NCI-H2171 (cell line): ENCODE measurements around the gene LIN28B.
"Not testable (repeated sequence)": the region's sequence is repeated elsewhere in the genome, so short reads cannot be mapped to it uniquely, and the experiment has no call there.

Experiments
- DNase-seq: peaks from one replicate; lab custom pipeline; 2025; lab: John Stamatoyannopoulos, UW

Gene LIN28B, protein sequence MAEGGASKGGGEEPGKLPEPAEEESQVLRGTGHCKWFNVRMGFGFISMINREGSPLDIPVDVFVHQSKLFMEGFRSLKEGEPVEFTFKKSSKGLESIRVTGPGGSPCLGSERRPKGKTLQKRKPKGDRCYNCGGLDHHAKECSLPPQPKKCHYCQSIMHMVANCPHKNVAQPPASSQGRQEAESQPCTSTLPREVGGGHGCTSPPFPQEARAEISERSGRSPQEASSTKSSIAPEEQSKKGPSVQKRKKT

DNA sequence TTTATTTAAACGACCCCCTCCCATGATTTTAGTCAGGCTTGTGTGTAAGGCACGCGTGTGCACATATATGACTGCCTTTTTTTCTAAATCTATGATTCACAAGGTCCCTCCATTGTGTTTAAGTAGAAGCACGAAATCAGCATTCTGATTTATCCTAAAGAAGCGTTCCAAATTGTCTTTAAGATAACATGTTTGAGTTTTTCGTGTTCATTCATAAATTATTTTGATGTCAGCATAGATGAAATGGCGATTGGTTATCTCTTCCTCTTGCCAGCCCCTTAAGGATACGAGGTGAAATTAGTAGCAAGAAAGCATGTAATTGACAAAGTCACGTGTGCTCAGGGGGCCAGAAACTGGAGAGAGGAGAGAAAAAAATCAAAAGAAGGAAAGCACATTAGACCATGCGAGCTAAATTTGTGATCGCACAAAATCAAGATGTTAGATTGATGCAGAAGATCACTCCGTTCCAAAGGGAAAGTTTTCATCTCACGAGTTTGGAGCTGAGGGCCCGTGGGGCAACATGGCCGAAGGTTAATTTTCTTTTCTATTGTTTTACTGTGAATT, at the start of gene LIN28B:
LIN28B (plus strand) TSS at position 377 of the 564 bp plus-strand sequence; CDS start at position 521, 144 bp downstream.
- DNase-seq = no peak

DNA sequence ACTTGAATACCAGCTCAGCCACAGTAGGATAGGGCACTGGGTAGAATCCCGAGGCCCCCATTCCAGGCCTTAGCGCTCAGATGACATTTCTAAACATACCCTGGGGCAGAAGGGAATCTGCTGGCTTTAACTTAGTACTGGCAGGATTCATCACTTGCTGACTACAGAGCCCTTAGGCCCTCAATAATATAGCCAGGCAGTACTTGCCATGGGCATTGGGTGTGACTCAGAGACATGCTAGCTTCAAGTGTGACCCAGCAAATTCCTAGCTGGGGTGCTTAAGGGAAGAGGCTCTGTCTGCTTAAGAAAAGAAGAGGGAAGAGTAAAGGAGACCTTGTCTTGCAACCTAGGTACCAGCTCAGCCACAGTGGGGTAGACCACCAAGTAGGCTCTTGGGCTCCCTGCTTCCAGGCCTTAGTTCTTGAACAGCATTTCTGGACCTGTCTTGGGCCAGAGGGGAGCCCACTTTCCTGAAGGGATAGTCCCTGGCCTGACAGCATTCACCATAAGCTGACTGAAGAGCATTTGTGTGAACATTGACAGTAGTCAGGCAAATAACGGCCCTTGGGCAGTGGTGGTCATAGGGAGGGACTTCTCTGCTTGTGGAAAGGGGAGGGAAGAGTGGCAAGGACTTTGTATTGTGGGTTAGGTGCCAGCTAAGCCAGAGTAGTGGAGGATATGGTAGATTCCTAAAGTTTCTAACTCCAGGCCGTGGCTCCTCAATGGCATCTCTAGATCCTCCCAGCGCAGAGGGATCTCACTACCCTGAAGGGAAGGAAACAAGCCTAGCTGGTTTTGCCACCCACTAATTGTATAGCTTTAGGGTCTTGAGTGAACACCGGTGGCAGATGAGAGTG, 48.6 kb upstream of the LIN28B start:
- no peak for DNase-seq

DNA sequence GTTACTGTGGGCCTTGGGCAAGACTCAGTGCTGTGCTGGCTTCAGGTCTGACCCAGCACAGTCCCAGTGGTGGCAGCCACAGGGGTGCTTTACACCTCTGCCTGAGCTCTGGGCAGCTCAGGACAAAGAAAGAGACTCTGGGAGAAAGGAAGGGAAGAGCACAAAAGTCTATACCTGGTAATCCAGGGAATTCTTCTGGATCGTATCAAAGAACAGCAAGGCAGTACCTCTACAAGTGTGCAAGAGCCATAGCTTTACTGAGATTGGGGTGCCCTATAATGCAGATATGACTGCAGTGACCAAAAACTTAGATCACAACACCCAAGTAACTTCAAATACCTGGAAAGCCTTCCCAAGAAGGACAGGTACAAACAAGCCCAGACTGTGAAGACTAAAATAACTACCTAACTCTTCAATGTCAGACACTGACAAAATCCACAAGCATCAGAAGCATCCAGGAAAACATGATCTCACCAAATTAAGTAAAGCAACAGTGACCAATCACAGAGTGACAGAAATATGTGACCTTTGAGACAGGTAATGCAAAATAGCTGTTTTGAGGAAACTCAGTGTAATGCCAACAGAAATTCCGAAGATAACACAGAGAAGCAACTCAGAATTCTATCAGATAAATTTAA, 47.9 kb upstream of the LIN28B start:
- no peak for DNase-seq

DNA sequence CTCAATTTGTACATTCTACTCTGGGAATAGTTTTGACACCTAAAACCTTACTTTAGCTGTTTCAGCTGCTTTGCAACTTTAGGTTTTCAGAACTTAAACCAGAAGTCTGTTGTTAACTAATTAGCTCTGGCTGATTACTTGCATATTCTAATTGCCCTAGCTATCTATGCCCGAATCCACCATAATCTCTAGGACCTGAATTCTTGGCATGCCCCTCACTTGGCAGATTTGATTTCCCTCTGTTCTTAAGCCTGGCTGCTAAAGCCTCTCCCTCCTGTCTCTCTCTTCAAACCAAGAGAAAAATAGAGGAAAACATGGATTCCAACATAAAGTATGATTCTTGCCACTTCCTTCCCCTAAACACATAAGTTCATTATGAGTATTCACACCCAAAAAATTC, 35.0 kb upstream of the LIN28B start:
- DNase-seq = no peak

DNA sequence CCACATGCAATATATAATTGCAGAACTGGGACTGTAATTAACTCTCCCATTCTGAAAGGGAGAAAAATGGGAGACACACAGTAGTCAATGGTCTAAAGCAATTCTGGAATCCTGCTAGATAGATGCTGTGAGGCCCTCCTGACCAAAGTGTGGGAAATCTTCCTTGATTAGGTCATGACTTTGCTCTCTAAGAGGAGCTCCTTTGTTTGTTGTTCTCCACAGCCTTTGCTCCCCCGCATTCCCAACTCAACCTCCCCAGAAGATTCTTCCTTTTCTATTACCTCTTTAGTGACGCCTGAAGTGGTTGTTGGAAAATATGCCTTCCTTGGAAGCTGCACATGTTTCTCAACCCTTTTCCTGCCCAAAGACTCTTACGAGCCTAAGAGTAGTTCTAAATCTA, 28.8 kb upstream of the LIN28B start:
- no peak for DNase-seq

DNA sequence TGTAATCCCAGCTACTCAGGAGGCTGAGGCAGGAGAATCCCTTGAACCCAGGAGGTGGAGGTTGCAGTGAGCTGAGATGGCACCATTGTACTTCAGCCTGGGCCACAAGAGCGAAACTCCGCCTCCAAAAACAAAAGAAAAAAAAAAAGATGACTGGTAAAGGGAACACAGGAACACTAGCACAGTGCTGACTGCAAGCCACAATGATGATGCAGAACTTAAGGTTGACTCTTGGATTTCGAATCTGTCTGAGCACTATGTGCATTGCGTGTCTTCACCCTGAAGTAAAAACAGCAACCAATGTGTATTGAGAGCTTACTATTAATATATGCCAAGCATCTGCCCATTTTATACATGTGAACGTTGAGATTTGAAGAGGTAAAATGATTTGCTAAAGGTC, 27.6 kb upstream of the LIN28B start:
- DNase-seq = no peak

DNA sequence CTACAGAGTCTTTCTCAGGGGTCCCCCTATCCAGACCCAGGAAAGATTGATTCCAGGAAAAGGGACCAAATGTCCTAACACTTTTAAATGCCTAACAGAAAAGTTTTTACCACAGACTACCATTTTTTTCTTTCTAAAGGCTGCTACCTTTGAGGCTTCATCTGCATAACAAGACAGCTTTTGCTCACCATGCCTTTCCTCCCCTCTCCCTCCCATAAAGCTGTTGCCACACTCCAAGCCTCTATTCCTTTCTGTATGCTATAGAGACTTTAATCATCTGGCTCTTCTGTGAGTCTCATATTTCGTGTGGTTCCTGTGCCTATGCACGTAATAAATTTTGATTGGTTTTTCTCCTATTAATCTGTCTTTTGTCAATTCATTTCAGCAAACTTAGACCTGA, 26.0 kb upstream of the LIN28B start:
- no peak for DNase-seq

DNA sequence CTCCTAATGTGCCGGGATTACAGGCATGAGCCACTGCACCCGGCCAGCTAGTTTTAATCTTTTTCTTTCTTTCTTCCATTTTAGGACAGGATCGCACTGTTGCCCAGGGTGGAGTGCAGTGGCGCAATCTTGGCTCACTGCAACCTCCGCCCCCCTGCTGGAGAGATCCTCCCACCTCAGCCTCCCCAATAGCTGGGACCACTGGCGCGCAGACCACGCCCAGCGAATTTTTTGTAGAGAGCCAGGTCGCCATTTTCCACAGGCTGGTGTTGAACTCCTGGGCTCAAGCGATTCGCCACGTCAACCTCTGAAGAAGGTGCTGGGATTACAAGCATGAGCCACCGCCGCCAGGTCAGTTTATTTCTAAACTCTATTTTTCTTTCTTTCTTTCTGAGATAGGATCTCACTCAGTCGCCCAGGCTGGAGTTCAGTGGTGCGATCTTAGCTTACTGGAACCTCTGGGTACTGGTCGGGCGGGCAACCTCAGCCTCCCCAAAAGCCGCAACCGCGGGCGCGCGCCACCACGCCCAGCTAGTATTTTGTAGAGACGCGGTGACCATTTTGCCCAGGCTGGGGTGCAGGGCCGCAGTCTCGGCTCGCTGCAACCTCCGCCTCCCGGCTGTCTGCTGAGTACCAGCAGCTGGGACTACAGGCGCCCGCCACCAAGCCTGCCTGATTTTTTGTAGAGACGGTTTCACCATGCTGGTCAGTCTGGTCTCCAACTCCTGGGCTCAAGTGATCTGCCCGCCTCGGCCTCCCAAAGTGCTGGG, 20.0 kb upstream of the LIN28B start:
- DNase-seq = no peak

DNA sequence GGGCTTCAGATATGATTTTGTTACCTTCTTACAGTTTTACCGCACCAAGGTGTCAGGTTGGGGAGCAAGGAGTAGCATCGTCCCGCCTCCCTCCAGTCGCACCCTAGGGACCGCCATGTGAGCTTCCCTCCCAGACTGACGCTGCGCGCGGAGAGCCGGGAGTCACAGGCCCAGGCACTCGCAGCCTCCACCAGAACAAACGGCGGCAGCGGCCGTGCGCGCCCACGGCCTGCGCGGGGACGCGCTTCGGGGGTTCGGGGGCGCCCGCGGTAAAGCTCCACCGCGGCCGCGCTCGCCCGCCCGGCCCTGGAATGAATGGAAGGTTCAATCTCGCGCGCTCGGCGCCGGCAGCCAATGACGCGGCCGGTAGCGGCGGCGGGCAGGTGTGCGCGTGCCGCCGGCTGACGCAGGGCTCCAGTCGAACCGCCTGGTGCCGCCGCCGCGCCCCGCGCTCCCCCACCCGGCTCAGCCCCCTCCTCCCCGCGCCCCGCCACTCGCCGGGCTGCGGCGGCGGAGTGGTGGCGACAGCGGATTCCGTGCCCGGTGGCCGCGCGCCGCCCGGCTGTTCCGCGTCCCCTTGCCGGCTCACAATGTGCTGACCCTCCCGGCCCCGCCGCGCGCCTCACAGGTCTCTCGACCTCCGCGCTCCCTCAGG, 16.5 kb upstream of the LIN28B start:
- DNase-seq = no peak

DNA sequence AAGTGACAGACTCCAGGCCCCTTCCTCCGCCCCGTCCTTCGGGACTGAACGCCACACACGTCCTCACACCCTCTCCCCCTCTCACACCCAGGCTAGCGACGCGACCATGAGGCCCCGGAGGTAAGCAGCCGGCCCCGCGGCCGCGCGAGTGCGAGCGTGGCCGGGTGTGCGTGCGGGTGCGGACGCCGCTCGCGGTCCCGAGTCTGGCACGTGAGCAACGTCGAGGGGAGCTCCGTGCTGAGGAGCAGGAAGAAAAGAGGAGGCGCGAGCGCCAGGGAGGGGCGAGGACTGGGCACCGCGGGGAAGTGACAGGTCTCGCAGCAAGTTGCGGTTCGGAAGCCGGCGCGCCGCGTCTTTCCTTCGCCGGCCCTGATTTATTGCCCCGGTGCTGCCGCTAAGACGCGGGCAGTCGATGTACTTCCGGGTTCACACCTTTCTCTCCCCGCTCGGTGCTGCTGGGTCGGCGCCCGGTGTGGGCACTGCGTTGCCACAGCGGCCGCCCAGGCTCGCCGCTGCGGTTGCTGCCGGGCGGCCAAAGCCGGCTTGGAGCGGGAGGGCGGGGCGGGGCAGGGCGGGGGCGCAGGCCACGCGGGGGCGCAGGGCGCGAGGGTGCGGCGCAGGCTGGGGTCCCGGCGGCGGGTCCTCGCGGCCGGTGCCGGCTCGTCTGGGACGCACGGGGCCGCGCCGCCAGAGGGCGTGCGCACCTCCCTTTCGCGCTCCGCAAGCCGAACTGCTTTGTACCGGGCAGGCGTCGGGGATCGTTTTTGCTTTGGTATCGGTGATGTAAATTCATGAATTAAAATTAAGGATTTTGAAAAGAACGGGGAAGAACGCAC, 15.8 kb upstream of the LIN28B start:
- peak; percentile 35 for DNase-seq

DNA sequence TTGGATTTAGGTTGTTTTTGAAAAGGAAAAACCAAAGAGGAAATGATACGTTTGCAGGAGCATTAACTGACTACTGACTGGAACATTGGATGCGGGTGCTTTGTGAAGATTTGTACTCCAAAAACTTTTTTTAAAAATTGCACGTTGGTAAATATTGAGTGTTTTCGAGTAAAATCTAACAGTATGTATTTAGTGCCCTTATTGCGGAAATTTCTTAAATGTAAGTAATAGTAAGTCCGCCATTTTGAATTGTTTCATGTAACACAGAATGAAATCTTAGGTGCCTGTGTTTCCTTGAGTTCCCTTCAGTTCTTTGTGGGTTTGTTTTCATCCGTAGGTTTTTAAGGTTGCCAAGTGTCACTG, 15.2 kb upstream of the LIN28B start:
- no peak for DNase-seq

DNA sequence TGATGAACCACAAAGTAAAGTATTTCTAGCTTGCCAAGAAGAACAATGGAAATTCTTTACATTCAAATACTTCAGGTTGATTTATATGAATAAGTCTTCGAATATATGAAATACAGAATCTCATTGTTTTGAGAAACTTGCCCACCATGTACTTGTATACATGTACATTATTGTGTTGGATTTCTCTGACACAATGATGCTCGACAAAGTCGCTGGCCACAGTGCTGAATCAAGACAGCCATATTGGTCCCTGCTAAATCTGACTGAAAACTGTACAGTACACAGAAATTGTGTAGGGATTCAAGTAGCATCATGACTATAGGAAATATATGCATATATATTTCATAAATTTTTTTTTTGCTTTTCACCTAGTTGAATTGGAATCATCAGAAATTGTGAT, 13.1 kb upstream of the LIN28B start:
- no peak for DNase-seq

DNA sequence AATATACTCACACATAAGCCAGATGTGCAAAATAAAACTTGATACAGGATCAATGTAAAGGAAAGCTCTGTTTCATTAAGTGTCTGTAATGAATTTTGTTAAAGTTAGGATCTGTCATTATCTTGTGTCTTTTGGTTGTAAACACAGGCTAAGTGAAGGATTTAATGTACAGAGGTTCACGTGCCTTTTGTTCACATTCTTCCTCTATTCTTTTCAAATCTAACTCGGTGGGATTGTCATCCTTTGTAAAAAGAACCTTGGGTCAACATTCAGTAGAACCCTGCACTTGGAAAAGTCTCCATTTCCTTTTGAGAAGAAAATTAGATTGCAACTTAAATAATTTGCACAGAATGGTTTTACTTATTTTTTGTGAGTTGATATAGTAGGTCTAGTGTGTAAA, 7.7 kb upstream of the LIN28B start:
- no peak for DNase-seq

DNA sequence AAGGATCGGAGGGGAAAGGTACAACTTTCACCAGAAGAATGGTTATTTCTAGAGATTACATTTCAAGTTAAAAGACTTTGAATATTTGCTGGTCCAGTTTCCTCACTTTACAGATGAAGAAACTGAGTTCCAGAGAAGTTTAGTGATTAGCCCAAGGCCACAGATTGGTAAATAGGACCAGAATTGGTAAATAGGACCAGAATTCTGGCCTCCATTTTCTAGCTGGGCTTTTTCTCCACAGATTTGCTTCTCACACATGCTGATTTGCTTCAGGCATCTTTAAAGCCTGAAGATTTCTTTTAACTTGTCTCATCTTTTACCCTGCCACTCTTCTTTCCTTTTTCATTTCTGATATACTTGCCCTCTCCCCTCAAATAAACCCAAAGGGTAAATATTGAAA, 5.2 kb upstream of the LIN28B start:
- no peak for DNase-seq

DNA sequence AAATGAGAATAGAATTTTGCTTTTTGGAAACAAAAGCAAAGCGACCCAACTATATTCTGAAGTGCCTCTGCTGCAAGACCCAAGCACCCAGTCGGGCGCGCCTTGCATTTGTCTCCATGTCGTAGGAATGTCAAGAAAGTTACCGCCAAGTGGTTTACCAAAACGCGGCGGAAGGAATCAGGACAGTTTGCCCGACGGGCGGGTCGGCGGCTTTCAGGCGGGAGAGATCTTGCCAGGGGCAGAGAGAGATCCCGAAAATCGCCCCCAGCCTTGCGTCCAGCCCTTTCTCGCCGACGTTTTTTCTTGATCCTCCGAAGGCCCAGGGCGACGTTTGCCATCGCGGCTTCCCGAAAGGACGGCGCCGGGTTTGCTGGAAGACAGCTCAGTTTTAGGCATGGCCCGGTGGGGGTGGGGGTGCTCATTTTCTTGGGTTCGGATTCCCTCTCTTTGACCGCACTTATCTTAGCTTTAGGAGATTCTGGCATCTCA, 4.0 kb upstream of the LIN28B start:
- DNase-seq = no peak

DNA sequence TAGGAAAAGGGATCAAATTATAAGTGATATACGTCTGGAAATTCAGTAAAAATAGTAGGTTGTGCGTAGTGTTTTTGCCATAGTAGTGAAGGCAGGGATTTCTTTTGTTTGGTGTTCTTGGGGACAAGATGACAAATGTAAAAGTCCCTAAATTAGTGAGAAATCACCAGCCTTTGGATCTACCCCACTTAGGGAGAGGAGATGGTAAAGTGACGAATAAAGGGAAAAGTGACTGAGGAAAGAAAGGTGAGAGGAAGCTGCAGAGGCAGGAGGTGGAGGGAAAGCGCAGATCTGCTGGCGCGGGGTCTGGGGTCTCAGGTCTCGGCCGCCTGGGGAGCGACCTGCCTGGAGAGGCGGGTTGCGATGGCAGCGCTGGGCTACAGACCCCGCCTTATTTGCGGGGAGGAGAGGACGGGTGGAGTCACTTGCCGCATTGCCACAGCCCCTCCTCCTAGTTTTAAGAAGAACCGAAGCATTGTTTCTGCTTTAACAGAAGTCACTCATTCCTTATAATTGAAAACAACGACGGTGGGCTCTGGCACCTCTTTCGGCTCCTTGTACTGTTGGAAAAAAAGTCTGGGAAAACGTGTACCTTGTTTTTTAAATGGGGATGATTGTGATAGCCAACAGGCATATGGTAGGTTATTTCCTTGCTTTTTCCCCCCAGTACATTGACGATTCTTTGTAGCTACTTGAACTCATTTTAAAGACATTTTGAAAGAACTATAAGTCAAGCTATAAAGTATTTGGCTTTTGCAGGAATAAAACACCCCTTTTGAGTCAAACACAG, 3.3 kb upstream of the LIN28B start:
- not testable (repeated sequence) for DNase-seq

DNA sequence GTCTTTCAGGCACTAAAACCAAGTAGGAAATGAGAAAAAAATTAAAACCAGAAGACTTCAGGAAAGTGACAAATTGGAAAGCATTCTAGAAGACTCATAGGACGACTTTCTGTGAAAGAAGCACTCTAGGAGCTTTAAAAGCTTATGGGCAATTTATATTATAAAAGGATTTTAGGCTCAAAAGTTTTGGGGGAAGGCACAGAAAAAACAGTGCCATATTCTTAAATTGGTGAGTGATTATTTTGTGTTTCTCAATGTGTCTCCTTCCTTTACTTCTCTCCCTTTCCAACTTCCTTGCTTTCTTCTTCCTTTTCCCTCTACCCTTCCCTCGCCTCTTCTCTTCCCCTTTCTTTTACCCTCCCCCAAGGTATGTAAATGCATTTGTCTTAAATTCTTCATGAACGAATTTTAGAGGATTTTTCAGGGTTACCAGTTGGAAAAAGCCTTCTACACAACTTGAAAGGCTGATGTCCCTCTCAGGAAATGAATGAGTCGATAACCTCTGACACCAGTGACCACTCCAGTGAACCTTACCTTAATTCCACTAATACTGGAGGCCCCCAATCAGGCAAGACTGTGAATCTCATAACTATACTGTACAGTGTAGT, 2.6 kb upstream of the LIN28B start:
- no peak for DNase-seq

DNA sequence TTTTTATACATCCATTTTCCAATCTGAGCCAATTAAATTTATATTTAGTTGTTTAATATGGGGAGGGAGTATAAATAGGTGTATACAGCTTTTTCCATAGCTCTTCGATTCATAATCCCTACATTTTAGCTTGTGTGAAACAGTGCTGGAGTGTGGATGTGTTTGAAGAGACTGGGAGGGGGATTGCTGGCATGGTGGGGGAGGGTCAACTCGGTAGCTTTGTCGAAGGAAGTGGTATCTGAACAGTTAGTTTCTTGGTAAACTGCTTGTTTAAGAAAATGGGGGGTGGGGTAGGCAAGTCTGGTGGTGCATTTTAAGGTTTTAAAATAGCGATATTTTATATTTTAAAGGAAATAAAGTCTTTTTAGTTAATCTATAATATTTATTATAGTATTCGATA, 1.4 kb upstream of the LIN28B start:
- DNase-seq = no peak
